ENCODE data around the gene TRIO. TPM values are rescaled to one million over a fixed set of nuclear protein-coding genes. Genes with fewer than 3 reads are reported as not detected.

TRIO gene
- total RNA-seq, 4 donors from 2014 or later = 112 to 155 (median 145) TPM

DNA sequence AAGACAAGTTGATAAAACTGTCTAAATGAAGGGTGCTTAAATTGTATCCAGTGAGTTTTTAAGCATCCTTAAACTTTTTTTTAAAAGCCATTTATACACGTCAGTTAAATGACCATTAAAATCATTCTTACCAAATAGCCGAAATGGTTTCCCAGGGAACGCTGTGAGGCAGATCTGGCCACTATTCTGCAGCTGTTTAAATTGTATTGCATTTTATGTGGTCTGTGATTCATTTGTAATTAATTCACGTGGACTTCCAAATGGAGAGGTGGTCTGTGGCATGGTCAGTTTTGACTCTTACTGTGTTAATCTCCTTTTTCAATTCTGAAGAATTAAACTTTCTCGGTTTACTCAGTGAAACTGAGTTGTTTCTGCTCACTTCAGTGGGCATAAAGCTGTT is 324.7 kb downstream of the TRIO start:
- Histone ChIP-seq H3K27ac (replicated peaks in 1 of 4) (no peak overlapping the region), H3K4me1 (peaks cover 0 to 17% (median 9%) of the 10 kb centered on the region in 4 donors), H3K27me3 (no peaks in the 10 kb centered on the region), H3K9me3 (no peaks in the 10 kb centered on the region), H3K4me3 (no peak overlapping the region), H3K36me3 (peaks cover 35 to 94% (median 72%) of the 10 kb centered on the region in 4 donors)
- intact Hi-C loops (cut with DNase I) = no loop called here
- 72% methylated on average over 5 of the region's 5 CpGs for WGBS
- TF ChIP-seq EP300 (IDR thresholded peaks at IDR 0.05) (no peak), POLR2AphosphoS5 (IDR thresholded peaks at IDR 0.05) (no peak), POLR2A (IDR thresholded peaks at IDR 0.05; ENCODE audit: low read depth) (no peak)
- TF ChIP-seq, protein P1, sequence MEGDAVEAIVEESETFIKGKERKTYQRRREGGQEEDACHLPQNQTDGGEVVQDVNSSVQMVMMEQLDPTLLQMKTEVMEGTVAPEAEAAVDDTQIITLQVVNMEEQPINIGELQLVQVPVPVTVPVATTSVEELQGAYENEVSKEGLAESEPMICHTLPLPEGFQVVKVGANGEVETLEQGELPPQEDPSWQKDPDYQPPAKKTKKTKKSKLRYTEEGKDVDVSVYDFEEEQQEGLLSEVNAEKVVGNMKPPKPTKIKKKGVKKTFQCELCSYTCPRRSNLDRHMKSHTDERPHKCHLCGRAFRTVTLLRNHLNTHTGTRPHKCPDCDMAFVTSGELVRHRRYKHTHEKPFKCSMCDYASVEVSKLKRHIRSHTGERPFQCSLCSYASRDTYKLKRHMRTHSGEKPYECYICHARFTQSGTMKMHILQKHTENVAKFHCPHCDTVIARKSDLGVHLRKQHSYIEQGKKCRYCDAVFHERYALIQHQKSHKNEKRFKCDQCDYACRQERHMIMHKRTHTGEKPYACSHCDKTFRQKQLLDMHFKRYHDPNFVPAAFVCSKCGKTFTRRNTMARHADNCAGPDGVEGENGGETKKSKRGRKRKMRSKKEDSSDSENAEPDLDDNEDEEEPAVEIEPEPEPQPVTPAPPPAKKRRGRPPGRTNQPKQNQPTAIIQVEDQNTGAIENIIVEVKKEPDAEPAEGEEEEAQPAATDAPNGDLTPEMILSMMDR (IDR thresholded peaks at IDR 0.05) = no peak
- no peak for DNase-seq (ENCODE audit: extremely low spot score)

DNA sequence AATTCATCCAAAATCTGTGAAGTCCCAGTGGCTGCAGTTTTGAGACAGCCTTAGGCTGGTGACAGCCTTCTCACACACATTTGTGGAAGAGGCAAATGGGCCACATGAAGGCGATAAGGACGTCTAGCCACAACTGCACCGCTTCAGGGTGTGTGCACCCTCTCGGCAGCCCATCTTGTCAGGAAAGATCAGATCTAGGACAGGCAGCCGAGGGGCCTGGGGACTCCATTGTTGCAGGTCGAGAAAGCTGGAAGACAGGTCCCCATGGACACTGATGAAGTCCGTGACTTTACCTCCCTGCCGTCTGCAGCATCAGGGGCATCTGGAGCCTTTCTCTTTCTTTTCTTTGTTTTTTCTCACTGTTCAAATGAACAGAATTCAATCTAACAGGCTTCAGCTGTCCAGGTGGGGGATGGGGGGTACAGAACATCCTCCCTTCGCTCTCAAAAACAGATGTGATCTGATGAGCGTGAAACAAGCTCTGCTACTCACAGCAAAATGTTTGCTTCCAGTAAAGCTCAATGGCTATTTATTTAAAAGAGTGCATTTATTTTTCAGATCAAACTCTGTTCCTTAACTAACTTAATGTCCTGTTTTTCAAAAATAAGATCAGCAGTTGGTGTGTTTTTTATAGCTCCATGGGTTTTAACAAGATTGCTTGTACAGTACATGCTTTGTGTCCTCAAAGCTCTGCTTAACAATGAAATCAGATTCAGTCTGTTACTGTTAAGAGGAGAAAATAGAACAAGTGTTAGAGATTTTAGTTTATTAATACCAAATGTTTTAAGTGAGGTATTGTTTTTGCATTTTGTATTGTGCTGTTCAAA is 326.6 kb downstream of the TRIO start:
- peaks cover 47 to 93% (median 69%) of the 10 kb centered on the region in 4 donors for H3K36me3 ChIP-seq
- no peak overlapping the region for H3K4me3 ChIP-seq
- WGBS = 70% methylated on average over 10 of the region's 10 CpGs
- intact Hi-C loops (cut with DNase I) = no loop called here
- DNase-seq (ENCODE audit: extremely low spot score) = no peak
- no peaks in the 10 kb centered on the region for H3K9me3 ChIP-seq
- TF ChIP-seq EP300 (IDR thresholded peaks at IDR 0.05) (no peak), POLR2A (IDR thresholded peaks at IDR 0.05; ENCODE audit: low read depth) (no peak), POLR2AphosphoS5 (IDR thresholded peaks at IDR 0.05) (no peak)
- TF ChIP-seq, protein P1 (IDR thresholded peaks at IDR 0.05) = no peak
- H3K27me3 ChIP-seq = no peaks in the 10 kb centered on the region
- peaks cover 0 to 5% (median under 1%) of the 10 kb centered on the region in 4 donors for H3K4me1 ChIP-seq
- H3K27ac ChIP-seq (replicated peaks in 1 of 4) = no peak overlapping the region

DNA sequence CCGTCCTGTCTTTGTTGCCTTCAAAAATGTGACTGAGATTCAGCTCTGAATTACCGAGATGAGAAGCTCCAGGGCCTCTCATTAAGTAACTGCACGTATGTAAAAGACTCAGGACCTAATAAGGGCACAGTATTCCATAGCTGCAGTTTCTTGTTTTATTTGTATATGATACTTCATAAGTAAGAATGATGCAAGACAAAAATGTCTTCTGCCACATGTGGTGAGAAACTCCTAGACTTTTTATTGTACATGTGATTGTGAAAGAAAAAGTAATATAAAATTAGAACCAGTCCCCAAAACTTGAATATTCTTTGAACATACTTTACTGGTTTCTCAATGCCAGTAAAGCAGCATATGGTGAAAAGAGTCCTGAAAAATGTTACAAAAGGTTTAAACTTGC is 328.4 kb downstream of the TRIO start:
- TF ChIP-seq, protein P1 (IDR thresholded peaks at IDR 0.05) = no peak
- H3K4me3 ChIP-seq = no peak overlapping the region
- intact Hi-C loops (cut with DNase I) = no loop called here
- DNase-seq (ENCODE audit: extremely low spot score) = no peak
- no peaks in the 10 kb centered on the region for H3K9me3 ChIP-seq
- H3K27me3 ChIP-seq = no peaks in the 10 kb centered on the region
- no peak overlapping the region for H3K27ac ChIP-seq (replicated peaks in 1 of 4)
- WGBS = 84% methylated on average over 3 of the region's 3 CpGs
- H3K36me3 ChIP-seq = peaks cover 48 to 93% (median 72%) of the 10 kb centered on the region in 4 donors
- H3K4me1 ChIP-seq = peaks cover 0 to 2% (median 0%) of the 10 kb centered on the region in 4 donors

DNA sequence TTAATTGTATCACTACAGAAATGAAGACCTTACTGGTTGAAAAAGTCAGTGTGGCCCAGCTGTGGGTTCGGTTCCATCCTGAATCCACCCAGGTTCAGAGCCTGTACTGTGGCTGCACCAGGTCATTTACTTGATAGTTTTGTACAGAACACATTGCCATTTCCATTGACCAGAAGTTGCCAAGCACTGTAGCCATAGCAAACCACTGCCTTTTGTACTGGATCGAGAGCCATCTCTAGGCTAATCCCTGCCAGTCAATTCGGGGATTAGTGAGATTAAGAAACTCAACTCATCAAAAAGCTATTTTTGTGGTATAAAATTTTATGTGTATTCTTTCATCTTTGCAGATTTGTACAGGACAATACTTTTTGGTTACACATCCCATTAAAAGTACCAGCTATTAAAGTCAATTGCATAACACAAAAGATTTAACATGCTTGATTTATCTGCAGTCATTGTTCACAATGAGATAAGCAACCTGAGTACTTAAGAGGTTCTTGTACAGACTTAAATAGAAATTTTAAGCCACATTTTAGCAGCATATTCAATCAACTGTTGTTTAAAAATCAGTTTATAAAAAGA is 329.9 kb downstream of the TRIO start:
- Histone ChIP-seq H3K4me3 (no peak overlapping the region), H3K4me1 (peaks cover 0 to 4% (median 0%) of the 10 kb centered on the region in 4 donors), H3K27me3 (no peaks in the 10 kb centered on the region), H3K36me3 (peaks cover 48 to 93% (median 73%) of the 10 kb centered on the region in 4 donors), H3K27ac (replicated peaks in 1 of 4) (no peak overlapping the region), H3K9me3 (no peaks in the 10 kb centered on the region)
- DNase-seq (ENCODE audit: extremely low spot score) = no peak
- TF ChIP-seq POLR2A (IDR thresholded peaks at IDR 0.05; ENCODE audit: low read depth) = no peak
- TF ChIP-seq EP300 (IDR thresholded peaks at IDR 0.05) = no peak
- TF ChIP-seq, protein P1 (IDR thresholded peaks at IDR 0.05) = no peak
- TF ChIP-seq POLR2AphosphoS5 (IDR thresholded peaks at IDR 0.05) = no peak
- intact Hi-C loops (cut with DNase I) = no loop called here
- 86% methylated on average over 3 of the region's 3 CpGs for WGBS
